ENCODE results near the gene CFAP77.

The CFAP77 gene

GRCh38 chr9:132547436-132547835, 137.4 kb downstream of the CFAP77 start:
- no peak for ATAC-seq
- no peak for TF ChIP-seq PATZ1 (CRISPR knock-in tag; IDR thresholded peaks at IDR 0.05; ENCODE audit: borderline replicate concordance)
- TF ChIP-seq ZNF70 (CRISPR knock-in tag; IDR thresholded peaks at IDR 0.05) = no peak
- no peak for TF ChIP-seq TCF4 (CRISPR knock-in tag; IDR thresholded peaks at IDR 0.05; ENCODE audit: borderline replicate concordance)
- TF ChIP-seq TOX (CRISPR knock-in tag; IDR thresholded peaks at IDR 0.05; ENCODE audit: borderline replicate concordance) = no peak
- TF ChIP-seq BACH2 (CRISPR knock-in tag; IDR thresholded peaks at IDR 0.05; ENCODE audit: borderline replicate concordance) = no peak
- TF ChIP-seq ISL1 (CRISPR knock-in tag; IDR thresholded peaks at IDR 0.05) = no peak
- TF ChIP-seq ZC3H10 (CRISPR knock-in tag; IDR thresholded peaks at IDR 0.05) = no peak
- TF ChIP-seq ZFP30 (CRISPR knock-in tag; IDR thresholded peaks at IDR 0.05) = no peak
- TF ChIP-seq ARNTL (CRISPR knock-in tag; IDR thresholded peaks at IDR 0.05; ENCODE audit: borderline replicate concordance, low read depth) = no peak
- no peak for TF ChIP-seq ESRRG (CRISPR knock-in tag; IDR thresholded peaks at IDR 0.05)
- no peak for TF ChIP-seq CSRNP3 (CRISPR knock-in tag; IDR thresholded peaks at IDR 0.05)
- no peak for TF ChIP-seq CSDC2 (CRISPR knock-in tag; IDR thresholded peaks at IDR 0.05)

GRCh38 chr9:132547976-132548730, 138.1 kb downstream of the CFAP77 start:
- no peak for ATAC-seq
- TF ChIP-seq TCF4 (CRISPR knock-in tag; IDR thresholded peaks at IDR 0.05; ENCODE audit: borderline replicate concordance) = no peak
- TF ChIP-seq ZNF565 (CRISPR knock-in tag; conservative IDR thresholded peaks at IDR 0.05; ENCODE audit: low read depth) = no peak

DNA sequence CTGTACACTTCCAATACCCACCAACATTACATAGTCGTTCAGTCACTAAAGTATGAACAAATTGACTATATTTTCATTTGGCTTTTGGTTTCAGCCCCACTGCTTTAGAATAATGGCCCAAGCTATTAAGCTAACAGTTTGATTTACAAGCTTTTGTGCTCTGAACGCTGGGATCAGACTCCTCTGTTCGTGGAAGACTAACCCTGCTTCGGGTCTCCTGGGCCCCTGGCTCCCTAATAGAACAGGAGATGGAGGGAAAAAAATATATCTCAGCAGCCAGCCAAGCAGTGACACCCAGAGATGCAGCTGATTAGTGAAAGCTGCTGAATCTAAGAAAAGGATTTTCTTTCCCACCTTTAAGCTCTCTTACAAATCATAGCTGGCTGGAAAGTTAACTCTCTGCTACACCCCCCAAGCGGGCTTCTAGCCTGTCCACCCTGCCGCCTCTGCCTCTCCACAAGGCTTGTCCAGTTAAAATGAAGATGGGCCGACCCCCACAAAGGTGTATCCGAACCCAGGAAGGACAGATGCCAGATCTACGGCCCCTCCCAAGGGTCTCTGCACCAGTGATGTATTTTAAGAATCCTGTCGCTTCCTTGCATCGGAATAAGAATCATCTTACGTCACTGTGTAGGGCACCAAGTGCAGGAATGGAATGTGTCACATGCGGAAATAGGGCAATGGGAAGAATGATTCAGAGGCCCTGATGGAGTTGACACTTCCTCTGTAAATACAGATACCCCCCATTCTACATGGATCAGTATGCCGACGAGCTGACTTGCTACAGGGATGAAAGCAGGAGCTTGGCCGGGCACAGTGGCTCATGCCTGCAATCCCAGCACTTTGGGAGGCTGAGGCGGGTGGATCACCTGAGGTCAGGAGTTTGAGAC, 139.0 kb downstream of the CFAP77 start:
- TF ChIP-seq GLIS3 (CRISPR knock-in tag; IDR thresholded peaks at IDR 0.05) (no peak), ISL1 (CRISPR knock-in tag; IDR thresholded peaks at IDR 0.05) (no peak), POU6F1 (CRISPR knock-in tag; IDR thresholded peaks at IDR 0.05; ENCODE audit: borderline replicate concordance, low read depth) (no peak), ZFP3 (CRISPR knock-in tag; IDR thresholded peaks at IDR 0.05) (no peak), PATZ1 (CRISPR knock-in tag; IDR thresholded peaks at IDR 0.05; ENCODE audit: borderline replicate concordance) (no peak), ZNF565 (CRISPR knock-in tag; conservative IDR thresholded peaks at IDR 0.05; ENCODE audit: low read depth) (no peak), OSR1 (CRISPR knock-in tag; IDR thresholded peaks at IDR 0.05) (no peak), BACH2 (CRISPR knock-in tag; IDR thresholded peaks at IDR 0.05; ENCODE audit: borderline replicate concordance) (no peak), ZC3H10 (CRISPR knock-in tag; IDR thresholded peaks at IDR 0.05) (no peak), TCF4 (CRISPR knock-in tag; IDR thresholded peaks at IDR 0.05; ENCODE audit: borderline replicate concordance) (no peak)
- no peak for ATAC-seq

GRCh38 chr9:132551556-132551955, 141.5 kb downstream of the CFAP77 start:
- TF ChIP-seq ZNF70 (CRISPR knock-in tag; IDR thresholded peaks at IDR 0.05) (no peak), ARNTL (CRISPR knock-in tag; IDR thresholded peaks at IDR 0.05; ENCODE audit: borderline replicate concordance, low read depth) (no peak), OSR1 (CRISPR knock-in tag; IDR thresholded peaks at IDR 0.05) (no peak), POU6F1 (CRISPR knock-in tag; IDR thresholded peaks at IDR 0.05; ENCODE audit: borderline replicate concordance, low read depth) (no peak), ZFP3 (CRISPR knock-in tag; IDR thresholded peaks at IDR 0.05) (no peak), RARB (CRISPR knock-in tag; IDR thresholded peaks at IDR 0.05) (no peak), ESRRG (CRISPR knock-in tag; IDR thresholded peaks at IDR 0.05) (no peak), GLIS3 (CRISPR knock-in tag; IDR thresholded peaks at IDR 0.05) (no peak), SNAI2 (CRISPR knock-in tag; IDR thresholded peaks at IDR 0.05) (no peak)
- no peak for ATAC-seq

Data from SK-N-SH treated with all-trans-retinoic acid at 6 μM for 48 hours (cell line).